Endodermal cell (in vitro differentiated cells): ENCODE data around the gene KCNQ4. TPM values are rescaled to one million over a fixed set of nuclear protein-coding genes. Genes with fewer than 3 reads are reported as not detected.

ENCODE experiments used
- DNase-seq: peaks from one replicate; pipeline ENCODE4 v3.0.0-alpha.2; 2017
- H3K27ac ChIP-seq: 2 replicates; pipeline ENCODE4 v1.5.1; 2013; ENCODE audit warnings: mild to moderate bottlenecking, low read depth, low read length, moderate library complexity
- H3K27me3 ChIP-seq: 2 replicates; pipeline ENCODE4 v1.6.1; 2013; ENCODE audit warnings: mild to moderate bottlenecking, low read length, moderate library complexity; ENCODE audit not compliant: insufficient read depth, control insufficient read depth, poor library complexity, severe bottlenecking
- H3K36me3 ChIP-seq: 2 replicates; pipeline ENCODE4 v1.7.0; 2013; ENCODE audit warnings: mild to moderate bottlenecking, low read length, moderate library complexity; ENCODE audit not compliant: control insufficient read depth, insufficient read depth
- H3K4me1 ChIP-seq: one replicate; pipeline ENCODE4 v1.7.0; 2013; ENCODE audit warnings: low read length; ENCODE audit not compliant: control insufficient read depth, insufficient read depth
- H3K4me3 ChIP-seq: 2 replicates; pipeline ENCODE4 v1.5.1; 2013; ENCODE audit warnings: mild to moderate bottlenecking, low read length, moderate library complexity
- H3K9ac ChIP-seq: 2 replicates; pipeline ENCODE4 v1.6.1; 2013; ENCODE audit warnings: mild to moderate bottlenecking, low read length, moderate library complexity; ENCODE audit not compliant: poor library complexity, severe bottlenecking; ENCODE audit errors: extremely low read depth
- H3K9me3 ChIP-seq: 2 replicates; pipeline ENCODE4 v1.6.1; 2013; ENCODE audit warnings: mild to moderate bottlenecking, low read length, moderate library complexity; ENCODE audit not compliant: control insufficient read depth
- H3K27ac Mint-ChIP-seq: 2 replicates; pipeline ENCODE4 v1.8.0; 2020; ENCODE audit warnings: mixed read lengths
- H3K27me3 Mint-ChIP-seq: 2 replicates; pipeline ENCODE4 v1.8.0; 2021; ENCODE audit warnings: mild to moderate bottlenecking, mixed read lengths; ENCODE audit not compliant: insufficient read depth
- H3K36me3 Mint-ChIP-seq: 2 replicates; pipeline ENCODE4 v1.8.0; 2020; ENCODE audit warnings: low read depth, mixed read lengths
- H3K4me1 Mint-ChIP-seq: 2 replicates; pipeline ENCODE4 v1.8.0; 2020; ENCODE audit warnings: mixed read lengths
- H3K4me3 Mint-ChIP-seq: 2 replicates; pipeline ENCODE4 v1.8.0; 2020; ENCODE audit warnings: mild to moderate bottlenecking, moderate library complexity, mixed read lengths
- H3K9me3 Mint-ChIP-seq: 2 replicates; pipeline ENCODE4 v1.8.0; 2020; ENCODE audit warnings: mild to moderate bottlenecking, mixed read lengths
- CTCF ChIP-seq: fragments of 200-600 bp; sonication (generic); conservative IDR thresholded peaks from 2 replicates; pipeline ENCODE4 v1.5.0; 2021; ENCODE audit warnings: antibody characterized with exemption, mild to moderate bottlenecking
- WGBS, 2 experiments: methylation state at CpG; one replicate each; pipeline versions ENCODE4 v1.1.5 to v1.1.7; 2013; ENCODE audit warnings: missing lambda C conversion rate in 2 of 2, mixed read lengths in 1 of 2; ENCODE audit not compliant: insufficient coverage in 1 of 2, insufficient read length in 1 of 2; 5-methylcytosine and 5-hydroxymethylcytosine counted together
- total RNA-seq, 2 donors: library from RNA; stranded (reverse); fragmentation: NEBNext Ultra II Directional in 1 of 2; extraction: Animal tissue kit (Norgen Biotek cat#: 25700) in 1 of 2; gene quantifications; 2 replicates in 1 of 2; 3 replicates in 1 of 2; pipeline ENCODE4 v1.2.1, GENCODE V29; 2021

The KCNQ4 gene
- total RNA-seq, 2 donors from 2014 or later, result 0.22 to 0.88 TPM

GRCh38 chr1:40796939-40797667 is 13.5 kb downstream of the KCNQ4 start:
- no peak overlapping the region for H3K27ac Mint-ChIP-seq
- peaks cover 30% of the 10 kb centered on the region for H3K27me3 Mint-ChIP-seq
- Histone ChIP-seq H3K27me3 (no peaks in the 10 kb centered on the region), H3K4me1 (no peaks in the 10 kb centered on the region), H3K27ac (no peak overlapping the region), H3K36me3 (no peaks in the 10 kb centered on the region), H3K9me3 (no peaks in the 10 kb centered on the region), H3K4me3 (no peak overlapping the region), H3K9ac (no peak overlapping the region)
- H3K36me3 Mint-ChIP-seq, result no peaks in the 10 kb centered on the region
- no peaks in the 10 kb centered on the region for H3K9me3 Mint-ChIP-seq
- no peaks in the 10 kb centered on the region for H3K4me1 Mint-ChIP-seq
- 73 to 84% methylated on average over 6 to 9 of the region's 9 CpGs for WGBS, 2 experiments
- TF ChIP-seq CTCF, result no peak
- no peak overlapping the region for H3K4me3 Mint-ChIP-seq
- no peak for DNase-seq

GRCh38 chr1:40797668-40798010 is 14.1 kb downstream of the KCNQ4 start:
- H3K27ac ChIP-seq, result no peak overlapping the region
- no peak overlapping the region for H3K9ac ChIP-seq
- 91% methylated on average over 3 of the region's 3 CpGs; no CpG with 5 or more reads in 1 of the 2 experiments for WGBS, 2 experiments
- Mint-ChIP-seq H3K36me3 (no peaks in the 10 kb centered on the region), H3K27me3 (peaks cover 30% of the 10 kb centered on the region), H3K4me3 (no peak overlapping the region), H3K4me1 (no peaks in the 10 kb centered on the region), H3K9me3 (no peaks in the 10 kb centered on the region), H3K27ac (no peak overlapping the region)
- H3K9me3 ChIP-seq, result no peaks in the 10 kb centered on the region
- H3K4me1 ChIP-seq, result no peaks in the 10 kb centered on the region
- no peak for TF ChIP-seq CTCF
- H3K36me3 ChIP-seq, result no peaks in the 10 kb centered on the region
- no peak for DNase-seq
- no peak overlapping the region for H3K4me3 ChIP-seq
- no peaks in the 10 kb centered on the region for H3K27me3 ChIP-seq

- H3K9ac ChIP-seq, result no peak overlapping the region
- Mint-ChIP-seq H3K4me1 (no peaks in the 10 kb centered on the region), H3K4me3 (no peak overlapping the region), H3K27me3 (peaks cover 26% of the 10 kb centered on the region), H3K36me3 (no peaks in the 10 kb centered on the region), H3K9me3 (no peaks in the 10 kb centered on the region), H3K27ac (no peak overlapping the region)
- 89 to 91% methylated on average over 5 to 8 of the region's 8 CpGs for WGBS, 2 experiments
- no peak for TF ChIP-seq CTCF
- no peak for DNase-seq
- H3K4me1 ChIP-seq, result no peaks in the 10 kb centered on the region
- no peaks in the 10 kb centered on the region for H3K9me3 ChIP-seq
- no peaks in the 10 kb centered on the region for H3K27me3 ChIP-seq
- H3K36me3 ChIP-seq, result no peaks in the 10 kb centered on the region
- no peak overlapping the region for H3K27ac ChIP-seq
- H3K4me3 ChIP-seq, result no peak overlapping the region
These were observed 15.0 kb downstream of the KCNQ4 start for GRCh38 chr1:40798366-40799281.
